Endothelial cell of umbilical vein (primary cell): ENCODE measurements around the gene THSD4. TPM values are rescaled to one million over a fixed set of nuclear protein-coding genes. Genes with fewer than 3 reads are reported as not detected.
"Not testable (repeated sequence)": the region's sequence is repeated elsewhere in the genome, so short reads cannot be mapped to it uniquely, and the experiment has no call there.

Experiments used
- BruUV-seq: library from RNA; stranded (reverse); fragments of 400-500 nt; replicated peaks from 2 replicates; lab custom pipeline; 2021; lab: Mats Ljungman, UMichigan
- CTCF ChIA-PET: fragments of 300-600, 350-600 bp; sonication (Branson Sonifier 250); formaldehyde crosslinking; loops from one replicate; lab custom pipeline; 2021; ENCODE audit warnings: antibody characterized with exemption, inconsistent platforms; lab: Charles Lee
- POLR2A ChIA-PET: fragments of 300-600, 350-600 bp; sonication (Branson Sonifier 250); formaldehyde crosslinking; loops from one replicate; lab custom pipeline; 2021; ENCODE audit warnings: antibody characterized with exemption, inconsistent platforms; lab: Charles Lee
- DNase-seq: peaks from one replicate; pipeline ENCODE4 v3.0.0-alpha.2; 2011; ENCODE audit warnings: low read depth, low spot score
- FAIRE-seq: peaks from 2 replicates; lab custom pipeline; 2011; peaks lifted over from hg19 to GRCh38; lab: Jason Lieb, UNC
- H2AFZ ChIP-seq: 2 replicates; pipeline ENCODE4 v1.6.0; 2012; ENCODE audit warnings: low read depth, low read length, control low read depth, inconsistent platforms
- H3K27ac ChIP-seq: 2 replicates; pipeline ENCODE4 v1.5.1; 2011; ENCODE audit warnings: low read depth, mild to moderate bottlenecking, control low read depth, low read length, moderate library complexity; ENCODE audit not compliant: insufficient read depth
- H3K27me3 ChIP-seq, 2 experiments: 2 replicates each; pipeline versions ENCODE4 v1.6.0 to v1.6.1; 2011; ENCODE audit warnings: low read length in 2 of 2, mixed read lengths in 1 of 2; ENCODE audit not compliant: control insufficient read depth in 2 of 2, insufficient read depth in 2 of 2
- H3K36me3 ChIP-seq, 2 experiments: 2 replicates in 1 of 2; 3 replicates in 1 of 2; pipeline ENCODE4 v1.5.1; 2011; ENCODE audit warnings: low read length in 2 of 2, mild to moderate bottlenecking in 1 of 2, moderate library complexity in 1 of 2; ENCODE audit not compliant: control insufficient read depth in 2 of 2, insufficient read depth in 2 of 2; ENCODE audit errors: extremely low read depth in 1 of 2
- H3K4me1 ChIP-seq: 3 replicates; pipeline ENCODE4 v1.5.1; 2011; ENCODE audit warnings: mild to moderate bottlenecking, low read length; ENCODE audit not compliant: control insufficient read depth, insufficient read depth; ENCODE audit errors: extremely low read depth
- H3K4me2 ChIP-seq: 2 replicates; pipeline ENCODE4 v1.6.1; 2011; ENCODE audit warnings: low read length, control low read depth, mixed read lengths; ENCODE audit not compliant: insufficient read depth
- H3K4me3 ChIP-seq, 3 experiments: fragments of 200-600 bp in 1 of 3; sonication (generic), shearing (Covaris generic) in 1 of 3; replicated peaks in 1 of 3; 2 replicates each; pipeline ENCODE4 v1.5.1; 2011 to 2016; ENCODE audit warnings: control low read depth in 3 of 3, low read length in 3 of 3, mild to moderate bottlenecking in 2 of 3, inconsistent platforms in 1 of 3, low read depth in 1 of 3, moderate library complexity in 1 of 3; ENCODE audit not compliant: insufficient read depth in 1 of 3
- H3K79me2 ChIP-seq: 2 replicates; pipeline ENCODE4 v1.6.0; 2012; ENCODE audit warnings: low read length, inconsistent platforms; ENCODE audit not compliant: control insufficient read depth, insufficient read depth
- H3K9ac ChIP-seq: replicated peaks from 2 replicates; pipeline ENCODE3; 2011; ENCODE audit warnings: low read length, control low read depth; ENCODE audit not compliant: insufficient read depth; ENCODE audit errors: extremely low read depth
- H3K9me1 ChIP-seq: replicated peaks from 3 replicates; pipeline ENCODE4 v1.6.0; 2011; ENCODE audit warnings: mild to moderate bottlenecking, low read length; ENCODE audit not compliant: control insufficient read depth, insufficient read depth; ENCODE audit errors: extremely low read depth
- H3K9me3 ChIP-seq: replicated peaks from 2 replicates; pipeline ENCODE4 v1.5.1; 2012; ENCODE audit warnings: low read length, inconsistent platforms; ENCODE audit not compliant: control insufficient read depth, insufficient read depth
- H4K20me1 ChIP-seq: replicated peaks from 2 replicates; pipeline ENCODE3; 2011; ENCODE audit warnings: mild to moderate bottlenecking, low read length; ENCODE audit not compliant: control insufficient read depth, insufficient read depth; ENCODE audit errors: extremely low read depth
- GATA2 ChIP-seq: IDR thresholded peaks from 2 replicates; pipeline ENCODE4 v1.7.0; 2011; ENCODE audit warnings: low read depth, mild to moderate bottlenecking, moderate library complexity, mixed read lengths, low read length; ENCODE audit not compliant: insufficient read length, insufficient read depth
- MYC ChIP-seq: IDR thresholded peaks from one replicate; pipeline ENCODE4 v1.6.1; 2011; ENCODE audit warnings: mild to moderate bottlenecking, low read depth, low read length
- POLR2AphosphoS5 ChIP-seq: IDR thresholded peaks from 2 replicates; pipeline ENCODE4 v1.6.1; 2012; ENCODE audit warnings: low read depth, mild to moderate bottlenecking, control low read depth, low read length, moderate library complexity; ENCODE audit not compliant: insufficient read depth
- dilution Hi-C: fragments of 300-500 bp; cut with MboI; formaldehyde crosslinking; loops from one replicate; pipeline ENCODE4 v1.15.0; 2019; ENCODE audit warnings: low sequenced_read_pairs; ENCODE audit not compliant: extremely low pct_ligation_motif_present
- intact Hi-C: fragments of 100-400 bp; cut with micrococcal nuclease; formaldehyde crosslinking; loops from one replicate; pipeline ENCODE4 v1.10.0; 2022
- polyA plus RNA-seq, 4 experiments: library from polyadenylated mRNA; depleted of rRNA in 3 of 4; stranded (reverse) in 3 of 4; unstranded in 1 of 4; fragments of >200 nt; gene quantifications; 2 replicates each; pipeline versions ENCODE4 v1.2.1 to v1.2.3, GENCODE V29; 2011 to 2012; ENCODE audit warnings: missing spikeins in 1 of 4
- total RNA-seq: library from RNA; stranded (reverse); gene quantifications from 2 replicates; pipeline ENCODE4 v1.2.3, GENCODE V29; 2021

The THSD4 gene
- total and polyA plus RNA-seq, 2 donors (not counting 3 experiments of a cell fraction or from before 2014, with no cell fraction given) = 9.9 to 25.4 TPM

DNA sequence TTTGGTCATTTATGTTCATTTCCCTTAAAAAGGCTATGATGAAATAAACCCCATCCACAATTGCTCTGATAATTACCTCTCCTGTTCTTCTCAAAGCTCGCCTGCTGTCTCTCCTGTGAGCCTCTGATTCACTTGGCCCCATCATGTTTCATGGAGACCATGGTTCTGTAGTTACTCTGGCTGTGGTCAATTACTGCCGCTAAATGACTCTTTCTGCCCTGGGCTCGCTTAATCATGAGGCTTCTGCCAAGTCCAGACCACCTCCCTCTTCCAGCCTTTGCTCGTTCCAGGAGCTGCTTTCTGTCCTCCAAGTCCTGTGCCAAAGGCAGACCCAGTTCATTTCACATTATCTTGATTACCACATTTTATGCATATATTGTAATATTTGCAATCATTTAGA, 91.9 kb downstream of the THSD4 start:
- dilution Hi-C loops = no loop called here
- no peaks in the 10 kb centered on the region for H3K79me2 ChIP-seq

GRCh38 chr15:71212146-71212545, 96.9 kb downstream of the THSD4 start:
- no peak for TF ChIP-seq POLR2AphosphoS5
- no TSS peak for BruUV-seq
- Histone ChIP-seq H3K27me3 (no peaks in the 10 kb centered on the region), H2AFZ (no peak overlapping the region), H3K4me3 (no peak overlapping the region), H3K9ac (no peak overlapping the region), H3K4me2 (no peak overlapping the region), H3K79me2 (no peaks in the 10 kb centered on the region), H3K9me1 (no peaks in the 10 kb centered on the region), H3K4me1 (no peaks in the 10 kb centered on the region), H3K9me3 (no peaks in the 10 kb centered on the region), H4K20me1 (no peaks in the 10 kb centered on the region), H3K27ac (no peak overlapping the region), H3K36me3 (no peaks in the 10 kb centered on the region)
- dilution Hi-C loops (no loop called here), intact Hi-C loops (no loop called here)
- FAIRE-seq (no peak), DNase-seq (no peak)
- POLR2A ChIA-PET = no interaction called here
- CTCF ChIA-PET = no interaction called here

More for the DNA sequence above, 91.9 kb downstream of the THSD4 start:
- intact Hi-C loops = no loop called here
- FAIRE-seq = no peak
- H3K4me3 ChIP-seq = no peak overlapping the region
- no peak for TF ChIP-seq GATA2
- no peak for TF ChIP-seq MYC
- DNase-seq = no peak
- H3K27me3 ChIP-seq = no peaks in the 10 kb centered on the region
- no peaks in the 10 kb centered on the region for H3K9me1 ChIP-seq
- POLR2A ChIA-PET = no interaction called here
- H2AFZ ChIP-seq = no peak overlapping the region
- CTCF ChIA-PET = no interaction called here
- BruUV-seq = no TSS peak
- no peak overlapping the region for H3K4me2 ChIP-seq
- no peaks in the 10 kb centered on the region for H3K36me3 ChIP-seq
- no peaks in the 10 kb centered on the region for H4K20me1 ChIP-seq
- H3K9ac ChIP-seq = no peak overlapping the region
- no peak overlapping the region for H3K27ac ChIP-seq
- H3K9me3 ChIP-seq = no peaks in the 10 kb centered on the region
- no peaks in the 10 kb centered on the region for H3K4me1 ChIP-seq

DNA sequence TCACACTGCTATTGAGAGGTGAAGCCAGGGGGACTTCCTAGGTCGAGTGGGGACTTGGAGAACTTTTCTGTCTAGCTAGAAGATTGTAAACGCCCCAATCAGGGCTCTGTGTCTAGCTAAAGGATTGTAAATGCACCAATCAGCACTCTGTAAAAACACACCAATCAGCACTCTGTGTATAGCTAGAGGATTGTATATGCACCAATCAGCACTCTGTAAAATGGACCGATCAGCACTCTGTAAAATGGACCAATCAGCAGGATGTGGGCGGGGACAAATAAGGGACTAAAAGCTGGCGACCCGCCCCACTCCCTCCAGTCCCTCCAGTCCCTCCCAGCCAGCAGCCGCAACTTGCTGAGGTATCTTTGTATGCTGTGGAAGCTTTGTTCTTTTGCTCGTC, 98.7 kb downstream of the THSD4 start:
- FAIRE-seq, DNase-seq, H3K4me2 ChIP-seq, H3K79me2 ChIP-seq, intact Hi-C loops, BruUV-seq, dilution Hi-C loops, H3K27ac ChIP-seq, H3K36me3 ChIP-seq, H3K4me3 ChIP-seq, H2AFZ ChIP-seq, POLR2A ChIA-PET, H3K9ac ChIP-seq, H3K9me3 ChIP-seq, H3K9me1 ChIP-seq, H3K27me3 ChIP-seq, H3K4me1 ChIP-seq, H4K20me1 ChIP-seq: not testable (repeated sequence)
- CTCF ChIA-PET = interaction anchor here (1.3 kb wide), 1 partner anchor 226 kb away, joined by 3 read pairs; no protein-coding TSS in a partner anchor
